SK-N-MC (cell line): ENCODE results near the gene PNP.

Experiments used
- EZH2 ChIP-seq: fragments of 200-600 bp; sonication (generic); IDR thresholded peaks from one replicate; pipeline ENCODE4 v1.6.1; 2017; ENCODE audit warnings: antibody characterized with exemption
- FOXP2 ChIP-seq: optimal IDR thresholded peaks from 2 replicates; pipeline ENCODE3; 2011; ENCODE audit warnings: mild to moderate bottlenecking, moderate library complexity; ENCODE audit not compliant: insufficient read depth; ENCODE audit errors: extremely low read length, control extremely low read depth
- POLR2AphosphoS5 ChIP-seq: IDR thresholded peaks from 2 replicates; pipeline ENCODE4 v1.6.1; 2012; ENCODE audit warnings: mild to moderate bottlenecking, low read depth, low read length, borderline replicate concordance

- no peak for TF ChIP-seq EZH2
- no peak for TF ChIP-seq FOXP2
- TF ChIP-seq POLR2AphosphoS5: peak; percentile 99
Measured at GRCh38 chr14:20469242-20469889, at the start of gene PNP.
